Measurements from ENCODE around the gene COA5. TPM values are rescaled to one million over a fixed set of nuclear protein-coding genes. Genes with fewer than 3 reads are reported as not detected.

COA5 gene
- total and polyA plus RNA-seq, 2 experiments from 2014 or later = 33.3 to 113 TPM

DNA sequence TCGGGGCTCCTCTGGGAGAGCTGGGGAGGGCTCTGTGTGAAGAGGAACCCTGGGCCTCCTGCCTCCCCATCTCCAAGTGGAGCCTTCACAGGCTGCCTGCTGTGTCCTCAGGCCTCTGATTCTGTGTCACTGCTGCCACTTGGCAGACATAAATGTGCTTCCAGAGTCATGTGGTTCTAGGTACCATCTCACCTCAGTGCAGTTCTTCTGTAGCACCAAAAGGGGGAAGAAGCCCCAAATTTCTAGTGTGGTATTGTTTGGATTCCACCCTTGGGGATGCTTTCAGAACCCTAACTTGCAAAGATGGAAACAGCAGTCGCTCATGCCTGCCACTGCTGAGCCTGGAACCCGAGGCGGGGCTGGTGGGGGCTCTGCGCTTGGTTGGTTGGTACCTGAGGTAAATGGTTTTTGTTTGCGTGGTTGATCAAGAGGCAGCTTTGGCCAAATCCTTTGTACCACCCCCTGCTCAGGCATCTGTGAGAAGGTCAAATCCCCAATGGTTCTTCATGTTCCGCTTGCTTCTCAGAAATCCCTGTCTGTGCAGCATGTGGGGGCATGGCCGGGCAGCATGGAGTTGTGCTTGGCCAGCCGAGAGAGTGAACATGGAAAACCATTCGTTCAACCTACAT, 27.5 kb downstream of the COA5 start (continued):
- TF ChIP-seq, protein P1, sequence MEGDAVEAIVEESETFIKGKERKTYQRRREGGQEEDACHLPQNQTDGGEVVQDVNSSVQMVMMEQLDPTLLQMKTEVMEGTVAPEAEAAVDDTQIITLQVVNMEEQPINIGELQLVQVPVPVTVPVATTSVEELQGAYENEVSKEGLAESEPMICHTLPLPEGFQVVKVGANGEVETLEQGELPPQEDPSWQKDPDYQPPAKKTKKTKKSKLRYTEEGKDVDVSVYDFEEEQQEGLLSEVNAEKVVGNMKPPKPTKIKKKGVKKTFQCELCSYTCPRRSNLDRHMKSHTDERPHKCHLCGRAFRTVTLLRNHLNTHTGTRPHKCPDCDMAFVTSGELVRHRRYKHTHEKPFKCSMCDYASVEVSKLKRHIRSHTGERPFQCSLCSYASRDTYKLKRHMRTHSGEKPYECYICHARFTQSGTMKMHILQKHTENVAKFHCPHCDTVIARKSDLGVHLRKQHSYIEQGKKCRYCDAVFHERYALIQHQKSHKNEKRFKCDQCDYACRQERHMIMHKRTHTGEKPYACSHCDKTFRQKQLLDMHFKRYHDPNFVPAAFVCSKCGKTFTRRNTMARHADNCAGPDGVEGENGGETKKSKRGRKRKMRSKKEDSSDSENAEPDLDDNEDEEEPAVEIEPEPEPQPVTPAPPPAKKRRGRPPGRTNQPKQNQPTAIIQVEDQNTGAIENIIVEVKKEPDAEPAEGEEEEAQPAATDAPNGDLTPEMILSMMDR (conservative IDR thresholded peaks at IDR 0.05; ENCODE audit: low read depth in 2 of 2) = no peak

DNA sequence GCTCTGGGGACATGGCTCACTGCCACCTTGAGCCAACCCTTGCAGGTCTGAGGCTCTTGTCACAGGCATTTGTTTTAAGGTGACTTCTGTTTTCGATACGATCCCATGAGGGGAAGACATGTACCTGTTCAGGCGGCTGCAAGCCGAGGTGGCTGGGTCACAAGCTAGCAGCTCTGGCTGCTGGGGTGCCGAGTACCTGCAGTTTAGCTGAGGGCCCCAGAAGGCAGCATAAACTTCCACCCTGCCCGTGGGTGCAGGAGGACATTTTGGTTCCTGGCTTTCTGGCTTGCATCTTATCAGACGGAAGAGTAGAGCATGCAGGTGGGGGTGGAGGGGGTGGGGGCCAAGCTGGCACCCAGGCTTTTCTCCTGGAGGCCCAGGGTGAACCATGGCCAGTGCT, 28.4 kb downstream of the COA5 start:
- no peaks in the 10 kb centered on the region for H3K9me3 Mint-ChIP-seq

DNA sequence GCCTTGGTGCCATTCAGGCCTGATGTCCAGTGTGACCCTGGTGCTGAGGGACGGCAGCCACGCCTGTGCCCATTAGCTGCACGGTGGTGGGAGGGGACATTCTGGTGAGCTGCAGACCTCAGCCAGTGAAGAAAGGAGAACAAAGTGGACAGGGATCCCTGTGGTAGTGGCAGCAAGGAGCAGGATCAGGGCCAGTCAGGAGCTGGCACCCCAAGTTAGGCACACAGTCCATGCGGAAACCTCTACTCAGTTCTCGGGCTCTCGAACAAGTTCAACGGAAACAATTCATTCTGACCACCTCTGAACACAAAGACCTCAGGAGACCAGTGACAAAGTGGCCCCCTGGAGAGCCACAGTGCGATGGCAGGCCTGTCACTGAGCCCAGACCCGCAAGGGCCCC, 30.1 kb downstream of the COA5 start:
- no peaks in the 10 kb centered on the region for H3F3A ChIP-seq (replicated peaks; ENCODE audit: low read depth)
- H3K27me3 ChIP-seq (ENCODE audit: insufficient read depth) = no peaks in the 10 kb centered on the region
- no peak overlapping the region for H3K27ac Mint-ChIP-seq
- H2AFZ ChIP-seq = no peak overlapping the region
- no peaks in the 10 kb centered on the region for H3K36me3 ChIP-seq (ENCODE audit: insufficient read depth)
- no peak overlapping the region for H3K4me2 ChIP-seq
- H3K9me2 ChIP-seq (ENCODE audit: insufficient read depth) = no peaks in the 10 kb centered on the region
- H3K36me3 Mint-ChIP-seq (ENCODE audit: low read depth) = peaks cover 15% of the 10 kb centered on the region
- H4K20me1 ChIP-seq (replicated peaks; ENCODE audit: insufficient read depth) = no peaks in the 10 kb centered on the region; the same call in none of the 2 replicates
- H3K79me2 ChIP-seq (replicated peaks; ENCODE audit: insufficient read depth) = no peaks in the 10 kb centered on the region
- H3K4me3 ChIP-seq = no peak overlapping the region
- no peak for TF ChIP-seq STAT1 (IDR thresholded peaks at IDR 0.05; ENCODE audit: unreplicated experiment)
- TF ChIP-seq POLR2AphosphoS5 (IDR thresholded peaks at IDR 0.05; ENCODE audit: low read depth) = no peak
- TF ChIP-seq CREB1 (CRISPR knock-in tag; IDR thresholded peaks at IDR 0.05; ENCODE audit: low read depth) = no peak
- TF ChIP-seq, protein P2, sequence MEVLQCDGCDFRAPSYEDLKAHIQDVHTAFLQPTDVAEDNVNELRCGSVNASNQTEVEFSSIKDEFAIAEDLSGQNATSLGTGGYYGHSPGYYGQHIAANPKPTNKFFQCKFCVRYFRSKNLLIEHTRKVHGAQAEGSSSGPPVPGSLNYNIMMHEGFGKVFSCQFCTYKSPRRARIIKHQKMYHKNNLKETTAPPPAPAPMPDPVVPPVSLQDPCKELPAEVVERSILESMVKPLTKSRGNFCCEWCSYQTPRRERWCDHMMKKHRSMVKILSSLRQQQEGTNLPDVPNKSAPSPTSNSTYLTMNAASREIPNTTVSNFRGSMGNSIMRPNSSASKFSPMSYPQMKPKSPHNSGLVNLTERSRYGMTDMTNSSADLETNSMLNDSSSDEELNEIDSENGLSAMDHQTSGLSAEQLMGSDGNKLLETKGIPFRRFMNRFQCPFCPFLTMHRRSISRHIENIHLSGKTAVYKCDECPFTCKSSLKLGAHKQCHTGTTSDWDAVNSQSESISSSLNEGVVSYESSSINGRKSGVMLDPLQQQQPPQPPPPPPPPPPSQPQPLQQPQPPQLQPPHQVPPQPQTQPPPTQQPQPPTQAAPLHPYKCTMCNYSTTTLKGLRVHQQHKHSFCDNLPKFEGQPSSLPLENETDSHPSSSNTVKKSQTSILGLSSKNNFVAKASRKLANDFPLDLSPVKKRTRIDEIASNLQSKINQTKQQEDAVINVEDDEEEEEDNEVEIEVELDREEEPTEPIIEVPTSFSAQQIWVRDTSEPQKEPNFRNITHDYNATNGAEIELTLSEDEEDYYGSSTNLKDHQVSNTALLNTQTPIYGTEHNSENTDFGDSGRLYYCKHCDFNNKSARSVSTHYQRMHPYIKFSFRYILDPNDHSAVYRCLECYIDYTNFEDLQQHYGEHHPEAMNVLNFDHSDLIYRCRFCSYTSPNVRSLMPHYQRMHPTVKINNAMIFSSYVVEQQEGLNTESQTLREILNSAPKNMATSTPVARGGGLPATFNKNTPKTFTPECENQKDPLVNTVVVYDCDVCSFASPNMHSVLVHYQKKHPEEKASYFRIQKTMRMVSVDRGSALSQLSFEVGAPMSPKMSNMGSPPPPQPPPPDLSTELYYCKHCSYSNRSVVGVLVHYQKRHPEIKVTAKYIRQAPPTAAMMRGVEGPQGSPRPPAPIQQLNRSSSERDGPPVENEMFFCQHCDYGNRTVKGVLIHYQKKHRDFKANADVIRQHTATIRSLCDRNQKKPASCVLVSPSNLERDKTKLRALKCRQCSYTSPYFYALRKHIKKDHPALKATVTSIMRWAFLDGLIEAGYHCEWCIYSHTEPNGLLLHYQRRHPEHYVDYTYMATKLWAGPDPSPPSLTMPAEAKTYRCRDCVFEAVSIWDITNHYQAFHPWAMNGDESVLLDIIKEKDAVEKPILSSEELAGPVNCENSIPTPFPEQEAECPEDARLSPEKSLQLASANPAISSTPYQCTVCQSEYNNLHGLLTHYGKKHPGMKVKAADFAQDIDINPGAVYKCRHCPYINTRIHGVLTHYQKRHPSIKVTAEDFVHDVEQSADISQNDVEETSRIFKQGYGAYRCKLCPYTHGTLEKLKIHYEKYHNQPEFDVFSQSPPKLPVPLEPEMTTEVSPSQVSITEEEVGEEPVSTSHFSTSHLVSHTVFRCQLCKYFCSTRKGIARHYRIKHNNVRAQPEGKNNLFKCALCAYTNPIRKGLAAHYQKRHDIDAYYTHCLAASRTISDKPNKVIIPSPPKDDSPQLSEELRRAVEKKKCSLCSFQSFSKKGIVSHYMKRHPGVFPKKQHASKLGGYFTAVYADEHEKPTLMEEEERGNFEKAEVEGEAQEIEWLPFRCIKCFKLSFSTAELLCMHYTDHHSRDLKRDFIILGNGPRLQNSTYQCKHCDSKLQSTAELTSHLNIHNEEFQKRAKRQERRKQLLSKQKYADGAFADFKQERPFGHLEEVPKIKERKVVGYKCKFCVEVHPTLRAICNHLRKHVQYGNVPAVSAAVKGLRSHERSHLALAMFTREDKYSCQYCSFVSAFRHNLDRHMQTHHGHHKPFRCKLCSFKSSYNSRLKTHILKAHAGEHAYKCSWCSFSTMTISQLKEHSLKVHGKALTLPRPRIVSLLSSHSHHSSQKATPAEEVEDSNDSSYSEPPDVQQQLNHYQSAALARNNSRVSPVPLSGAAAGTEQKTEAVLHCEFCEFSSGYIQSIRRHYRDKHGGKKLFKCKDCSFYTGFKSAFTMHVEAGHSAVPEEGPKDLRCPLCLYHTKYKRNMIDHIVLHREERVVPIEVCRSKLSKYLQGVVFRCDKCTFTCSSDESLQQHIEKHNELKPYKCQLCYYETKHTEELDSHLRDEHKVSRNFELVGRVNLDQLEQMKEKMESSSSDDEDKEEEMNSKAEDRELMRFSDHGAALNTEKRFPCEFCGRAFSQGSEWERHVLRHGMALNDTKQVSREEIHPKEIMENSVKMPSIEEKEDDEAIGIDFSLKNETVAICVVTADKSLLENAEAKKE (CRISPR knock-in tag; IDR thresholded peaks at IDR 0.05) = no peak
- H3K4me3 Mint-ChIP-seq = no peak overlapping the region
- no peak for DNase-seq (ENCODE audit: low spot score)
- H3K27me3 Mint-ChIP-seq (ENCODE audit: insufficient read depth, low read depth, poor library complexity) = no peaks in the 10 kb centered on the region
- H3K4me1 Mint-ChIP-seq = no peaks in the 10 kb centered on the region; the same call in 2 of the 3 replicates
- H3K4me1 ChIP-seq (ENCODE audit: insufficient read depth) = no peaks in the 10 kb centered on the region
- no peak for ATAC-seq
- H3K9me3 Mint-ChIP-seq = no peaks in the 10 kb centered on the region
- no peak overlapping the region for H3K27ac ChIP-seq (ENCODE audit: low read depth)

More for the DNA sequence above, 28.4 kb downstream of the COA5 start:
- Mint-ChIP-seq H3K4me1 (no peaks in the 10 kb centered on the region; the same call in 2 of the 3 replicates), H3K36me3 (ENCODE audit: low read depth) (peaks cover 15% of the 10 kb centered on the region), H3K27me3 (ENCODE audit: insufficient read depth, low read depth, poor library complexity) (no peaks in the 10 kb centered on the region), H3K4me3 (no peak overlapping the region), H3K27ac (no peak overlapping the region)
- no peaks in the 10 kb centered on the region for H3K4me1 ChIP-seq (ENCODE audit: insufficient read depth)
- no peak for TF ChIP-seq ZNF331 (CRISPR knock-in tag; IDR thresholded peaks at IDR 0.05; ENCODE audit: low read depth)
- no peak for TF ChIP-seq EZH2 (IDR thresholded peaks at IDR 0.05; ENCODE audit: low read depth, unreplicated experiment)
- no peak for TF ChIP-seq STAT1 (IDR thresholded peaks at IDR 0.05; ENCODE audit: unreplicated experiment)
- TF ChIP-seq, protein P3, sequence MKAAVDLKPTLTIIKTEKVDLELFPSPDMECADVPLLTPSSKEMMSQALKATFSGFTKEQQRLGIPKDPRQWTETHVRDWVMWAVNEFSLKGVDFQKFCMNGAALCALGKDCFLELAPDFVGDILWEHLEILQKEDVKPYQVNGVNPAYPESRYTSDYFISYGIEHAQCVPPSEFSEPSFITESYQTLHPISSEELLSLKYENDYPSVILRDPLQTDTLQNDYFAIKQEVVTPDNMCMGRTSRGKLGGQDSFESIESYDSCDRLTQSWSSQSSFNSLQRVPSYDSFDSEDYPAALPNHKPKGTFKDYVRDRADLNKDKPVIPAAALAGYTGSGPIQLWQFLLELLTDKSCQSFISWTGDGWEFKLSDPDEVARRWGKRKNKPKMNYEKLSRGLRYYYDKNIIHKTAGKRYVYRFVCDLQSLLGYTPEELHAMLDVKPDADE (IDR thresholded peaks at IDR 0.05) = no peak
- H3K27ac ChIP-seq (ENCODE audit: low read depth) = no peak overlapping the region
- DNase-seq (ENCODE audit: low spot score) = no peak
- H2AFZ ChIP-seq = no peak overlapping the region
- H3K4me3 ChIP-seq = no peak overlapping the region
- no peak overlapping the region for H3K4me2 ChIP-seq
- no peaks in the 10 kb centered on the region for H3K79me2 ChIP-seq (replicated peaks; ENCODE audit: insufficient read depth)
- no peaks in the 10 kb centered on the region for H3F3A ChIP-seq (replicated peaks; ENCODE audit: low read depth)
- no peaks in the 10 kb centered on the region for H3K27me3 ChIP-seq (ENCODE audit: insufficient read depth)
- H4K20me1 ChIP-seq (replicated peaks; ENCODE audit: insufficient read depth) = no peaks in the 10 kb centered on the region; the same call in none of the 2 replicates
- H3K9me2 ChIP-seq (ENCODE audit: insufficient read depth) = no peaks in the 10 kb centered on the region
- 0 out of 2 replicates have a peak, but pooled peaks cover 4% of the 10 kb centered on the region for H3K36me3 ChIP-seq (ENCODE audit: insufficient read depth)
- no peak for ATAC-seq
